Measurements from ENCODE around the gene HOXA5. TPM values are rescaled to one million over a fixed set of nuclear protein-coding genes. Genes with fewer than 3 reads are reported as not detected.

HOXA5 gene
- total RNA-seq, 3 donors from 2014 or later = 16.1 to 26.6 (median 23.8) TPM

GRCh38 chr7:27146491-27147198 is 3.2 kb upstream of the HOXA5 start:
- intact Hi-C loops (cut with DNase I, micrococcal nuclease) = loop anchor here in 1 of 2 donors (5.0 kb wide), 1 partner anchor 464 kb away; no protein-coding TSS in a partner anchor
- DNase-seq = peak in 2 of 3 donors; percentile 20 to 47
- no peak for ATAC-seq
- Histone ChIP-seq H3K4me1 (ENCODE audit: low read depth) (peaks cover 26% of the 10 kb centered on the region), H3K36me3 (ENCODE audit: low read depth) (no peaks in the 10 kb centered on the region), H3K4me3 (no peak overlapping the region), H3K9me3 (no peaks in the 10 kb centered on the region)
- TF ChIP-seq CTCF (IDR thresholded peaks at IDR 0.05) = no peak

GRCh38 chr7:27145914-27146412 is 2.5 kb upstream of the HOXA5 start:
- peaks cover 31% of the 10 kb centered on the region for H3K4me1 ChIP-seq (ENCODE audit: low read depth)
- ATAC-seq = no peak
- intact Hi-C loops (cut with DNase I, micrococcal nuclease) = loop anchor here in 1 of 2 donors (5.0 kb wide), 1 partner anchor 464 kb away; no protein-coding TSS in a partner anchor
- H3K9me3 ChIP-seq = no peaks in the 10 kb centered on the region
- no peak overlapping the region for H3K4me3 ChIP-seq
- no peak for TF ChIP-seq CTCF (IDR thresholded peaks at IDR 0.05)
- peak in 2 of 3 donors; percentile 7 to 16 for DNase-seq
- H3K36me3 ChIP-seq (ENCODE audit: low read depth) = no peaks in the 10 kb centered on the region

GRCh38 chr7:27145165-27145913 is 1.9 kb upstream of the HOXA5 start:
- DNase-seq (peak in 2 of 3 donors; percentile 42 to 61), ATAC-seq (no peak)
- Histone ChIP-seq H3K4me1 (ENCODE audit: low read depth) (peaks cover 32% of the 10 kb centered on the region), H3K9me3 (no peaks in the 10 kb centered on the region), H3K36me3 (ENCODE audit: low read depth) (no peaks in the 10 kb centered on the region), H3K4me3 (no peak overlapping the region)
- TF ChIP-seq CTCF (IDR thresholded peaks at IDR 0.05) = no peak
- intact Hi-C loops (cut with DNase I, micrococcal nuclease) = loop anchor here in 1 of 2 donors (5.0 kb wide), 1 partner anchor 463 kb away; no protein-coding TSS in a partner anchor

GRCh38 chr7:27144781-27145164 is 1.3 kb upstream of the HOXA5 start:
- H3K36me3 ChIP-seq (ENCODE audit: low read depth) = no peaks in the 10 kb centered on the region
- no peak for ATAC-seq
- H3K4me3 ChIP-seq = no peak overlapping the region
- no peak for TF ChIP-seq CTCF (IDR thresholded peaks at IDR 0.05)
- peaks cover 32% of the 10 kb centered on the region for H3K4me1 ChIP-seq (ENCODE audit: low read depth)
- intact Hi-C loops (cut with DNase I, micrococcal nuclease) = loop anchor here in 1 of 2 donors (5.0 kb wide), 2 partner anchors 287 to 462 kb away; no protein-coding TSS in a partner anchor
- no peaks in the 10 kb centered on the region for H3K9me3 ChIP-seq
- peak in 1 of 3 donors; percentile 59 for DNase-seq

- no peak for ATAC-seq
- no peaks in the 10 kb centered on the region for H3K9me3 ChIP-seq
- TF ChIP-seq CTCF (IDR thresholded peaks at IDR 0.05) = no peak
- H3K36me3 ChIP-seq (ENCODE audit: low read depth) = no peaks in the 10 kb centered on the region
- peak in 2 of 3 donors; percentile 47 to 55 for DNase-seq
- H3K4me3 ChIP-seq = no peak overlapping the region
- intact Hi-C loops (cut with DNase I, micrococcal nuclease) = loop anchor here in 1 of 2 donors (5.0 kb wide), 1 partner anchor 287 kb away; no protein-coding TSS in a partner anchor
- peaks cover 28% of the 10 kb centered on the region for H3K4me1 ChIP-seq (ENCODE audit: low read depth)
These were observed 684 bp upstream of the HOXA5 start for GRCh38 chr7:27143950-27144780.
